GM12878 (cell line): ENCODE measurements around the gene CLPSL1. TPM values are rescaled to one million over a fixed set of nuclear protein-coding genes. Genes with fewer than 3 reads are reported as not detected.

Experiments
- ATAC-seq: fragments of 200-7000 bp; cut with Tn5 transposase; 3 replicates; pipeline ENCODE4 v1.9.1; 2020; ENCODE audit warnings: mild to moderate bottlenecking, moderate library complexity
- BruUV-seq: library from RNA; stranded (reverse); fragments of 400-500 nt; replicated peaks from 2 replicates; lab custom pipeline; 2021; lab: Mats Ljungman, UMichigan
- CTCF ChIA-PET: fragments of 300-600 bp; sonication (Branson Sonifier 250); formaldehyde crosslinking; extraction: SDS; loops from one replicate; lab custom pipeline; 2021; ENCODE audit warnings: inconsistent platforms; lab: Yijun Ruan, JAX
- POLR2A ChIA-PET: fragments of 350-600 bp; formaldehyde crosslinking; extraction: SDS; loops from one replicate; lab custom pipeline; 2021; ENCODE audit warnings: inconsistent platforms; lab: Charles Lee
- RAD21 ChIA-PET: fragments of 300-600 bp; sonication (Branson Sonifier 250); formaldehyde crosslinking; loops from one replicate; lab custom pipeline; 2023; ENCODE audit warnings: antibody characterized with exemption; ENCODE audit not compliant: unreplicated experiment; lab: Charles Lee
- SMC1A ChIA-PET: fragments of 300-600 bp; sonication (Branson Sonifier 250); formaldehyde crosslinking; loops from one replicate; lab custom pipeline; 2023; ENCODE audit not compliant: unreplicated experiment, uncharacterized antibody; lab: Charles Lee
- DNase-seq: peaks from one replicate; pipeline ENCODE4 v3.0.0-alpha.2; 2011; ENCODE audit warnings: low read depth, low spot score
- FAIRE-seq: peaks from 3 replicates; lab custom pipeline; 2011; peaks lifted over from hg19 to GRCh38; lab: Jason Lieb, UNC
- H2AFZ ChIP-seq: 2 replicates; pipeline ENCODE4 v1.6.0; 2011; ENCODE audit warnings: low read depth, low read length, control low read depth; ENCODE audit not compliant: control insufficient read depth
- H3K27ac ChIP-seq: 2 replicates; pipeline ENCODE4 v1.5.1; 2011; ENCODE audit warnings: control low read depth; ENCODE audit not compliant: control insufficient read depth, insufficient read depth
- H3K27me3 ChIP-seq, 2 experiments: replicated peaks in 1 of 2; 2 replicates each; pipeline versions ENCODE4 v1.6.0 to v1.6.1; 2011; ENCODE audit warnings: low read length in 1 of 2; ENCODE audit not compliant: control insufficient read depth in 2 of 2, insufficient read depth in 2 of 2
- H3K36me3 ChIP-seq, 2 experiments: 2 replicates each; pipeline ENCODE4 v1.5.1; 2011; ENCODE audit warnings: low read length in 1 of 2; ENCODE audit not compliant: control insufficient read depth in 2 of 2, insufficient read depth in 2 of 2
- H3K4me1 ChIP-seq: 2 replicates; pipeline ENCODE4 v1.6.1; 2011; ENCODE audit warnings: mild to moderate bottlenecking, low read length, moderate library complexity, mixed read lengths; ENCODE audit not compliant: control insufficient read depth, insufficient read depth
- H3K4me2 ChIP-seq: 2 replicates; pipeline ENCODE4 v1.6.0; 2011; ENCODE audit warnings: control low read depth; ENCODE audit not compliant: control insufficient read depth, insufficient read depth
- H3K4me3 ChIP-seq: fragments of 200-600 bp; sonication (generic); 2 replicates; pipeline ENCODE4 v1.5.1; 2016
- H3K79me2 ChIP-seq: 2 replicates; pipeline ENCODE4 v1.6.0; 2011; ENCODE audit warnings: low read length; ENCODE audit not compliant: control insufficient read depth, insufficient read depth
- H3K9ac ChIP-seq: 2 replicates; pipeline ENCODE4 v1.8.0; 2011; ENCODE audit warnings: low read length, control low read depth, mixed read lengths; ENCODE audit not compliant: control insufficient read depth, insufficient read depth
- H3K9me3 ChIP-seq: replicated peaks from 3 replicates; pipeline ENCODE4 v1.5.1; 2011; ENCODE audit warnings: mild to moderate bottlenecking, low read length; ENCODE audit not compliant: control insufficient read depth, insufficient read depth
- H4K20me1 ChIP-seq: 2 replicates; pipeline ENCODE4 v1.6.0; 2011; ENCODE audit not compliant: control insufficient read depth, insufficient read depth
- FOXK2 ChIP-seq: fragments of 450-650 bp; IDR thresholded peaks from 2 replicates; pipeline ENCODE4 v1.6.1; 2017; ENCODE audit warnings: mild to moderate bottlenecking, moderate library complexity
- RB1 ChIP-seq: fragments of 450-650 bp; formaldehyde crosslinking; IDR thresholded peaks from 2 replicates; pipeline ENCODE4 v1.6.1; 2017; ENCODE audit warnings: mild to moderate bottlenecking, borderline replicate concordance
- TAF1 ChIP-seq: IDR thresholded peaks from 2 replicates; pipeline ENCODE4 v1.6.1; 2011; ENCODE audit warnings: mild to moderate bottlenecking, low read depth, low read length, borderline replicate concordance
- WRNIP1 ChIP-seq: IDR thresholded peaks from 2 replicates; pipeline ENCODE4 v1.6.1; 2011; ENCODE audit warnings: low read depth, low read length, improper control_type of control experiment, borderline replicate concordance
- ZNF687 ChIP-seq: fragments of 450-650 bp; IDR thresholded peaks from 2 replicates; pipeline ENCODE4 v1.6.1; 2017; ENCODE audit warnings: mild to moderate bottlenecking, moderate library complexity
- WGBS: methylation state at CpG from one replicate; pipeline ENCODE4 v1.1.6; 2016; ENCODE audit warnings: low lambda C conversion rate; ENCODE audit not compliant: insufficient replicate concordance, insufficient coverage; ENCODE audit errors: missing lambda C conversion rate; 5-methylcytosine and 5-hydroxymethylcytosine counted together
- in situ Hi-C: fragments of 300-500 bp; cut with MboI; formaldehyde crosslinking; loops from 9 replicates; pipeline ENCODE4 v1.14.3; 2018; ENCODE audit warnings: mixed read lengths
- intact Hi-C: fragments of 100-400 bp; cut with micrococcal nuclease; formaldehyde crosslinking; loops from one replicate; pipeline ENCODE4 v1.14.2; 2022; ENCODE audit not compliant: unreplicated experiment
- polyA plus RNA-seq, 11 experiments: library from polyadenylated mRNA; depleted of rRNA in 4 of 11; unstranded in 6 of 11; stranded (reverse) in 5 of 11; fragments of >200 nt; fragmentation: Nextera tagmentation in 4 of 11; fragmentation: Illumina TruSeq in 1 of 11; extraction: Ambion mirVana in 4 of 11; extraction: Trizol in 1 of 11; gene quantifications; 1 replicate in 1 of 11; 2 replicates in 10 of 11; pipeline versions ENCODE4 v1.2.1 to v1.2.3, GENCODE V29; 2011 to 2016; ENCODE audit warnings: inconsistent platforms in 2 of 11, missing spikeins in 2 of 11, low read depth in 1 of 11
- total RNA-seq, 4 experiments: library from RNA; depleted of rRNA in 3 of 4; stranded (reverse); fragments of >200 nt in 3 of 4; fragmentation: Illumina TruSeq in 1 of 4; extraction: Trizol in 1 of 4; gene quantifications; 2 replicates each; pipeline versions ENCODE4 v1.2.1 to v1.2.3, GENCODE V29; 2013 to 2021

CLPSL1 gene
- total and polyA plus RNA-seq, 10 of the 15 experiments (the other 5 are each of a cell fraction or from before 2014, with no cell fraction given) = not detected

- no peaks in the 10 kb centered on the region for H3K9me3 ChIP-seq
- no peak overlapping the region for H3K9ac ChIP-seq
- no peak for TF ChIP-seq ZNF687
- no peak for TF ChIP-seq WRNIP1
- no peak for TF ChIP-seq TAF1
- no peak for TF ChIP-seq RB1
- TF ChIP-seq FOXK2 = no peak
- peaks cover 11% of the 10 kb centered on the region for H3K4me1 ChIP-seq
- intact Hi-C loops (no loop called here), in situ Hi-C loops (no loop called here)
- H3K4me3 ChIP-seq = no peak overlapping the region
- H3K79me2 ChIP-seq = no peaks in the 10 kb centered on the region
- no TSS peak for BruUV-seq
- peak overlapping the region; percentile 64; the same call in 1 of the 2 replicates for H2AFZ ChIP-seq
- ChIA-PET POLR2A (no interaction called here), CTCF (no interaction called here), RAD21 (interaction anchor here (1.0 kb wide), 1 partner anchor 64 kb away, joined by 3 read pairs; no protein-coding TSS in a partner anchor), SMC1A (interaction anchor here (2.0 kb wide), 1 partner anchor 35 kb away, joined by 5 read pairs; the partner anchor contains the start of gene ARMC12)
- no peak for FAIRE-seq
- DNase-seq = no peak
- H3K36me3 ChIP-seq = no peaks in the 10 kb centered on the region
- peak; percentile 17; the same call in 2 of the 3 replicates for ATAC-seq
- no peaks in the 10 kb centered on the region for H4K20me1 ChIP-seq
- WGBS = 36% methylated on average over 5 of the region's 5 CpGs
- peak overlapping the region; percentile 61 for H3K4me2 ChIP-seq
- H3K27me3 ChIP-seq = no peaks in the 10 kb centered on the region
- H3K27ac ChIP-seq = no peak overlapping the region
Observed at GRCh38 chr6:35771343-35771627, 9.5 kb upstream of the CLPSL1 start.
